ENCODE data around the gene ZNF132.

The ZNF132 gene

DNA sequence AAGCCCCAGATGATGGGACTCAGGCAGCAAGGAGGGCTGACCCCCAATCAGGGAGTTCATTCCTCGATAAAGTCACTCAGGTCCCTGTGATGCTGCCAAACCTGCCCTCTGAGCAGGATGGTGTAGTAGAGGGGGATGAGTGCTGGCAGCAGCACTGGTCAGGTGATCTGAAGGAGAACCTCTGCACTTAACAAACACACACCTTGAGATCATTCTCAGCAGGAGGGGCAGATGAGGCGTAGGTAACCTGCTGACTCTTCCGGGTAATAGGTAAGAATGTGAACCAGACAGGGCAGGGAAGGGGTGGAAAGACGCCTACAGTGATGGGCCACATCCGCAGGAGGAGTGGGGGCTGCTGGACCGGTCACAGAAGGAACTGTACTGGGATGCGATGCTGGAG is 39.4 kb upstream of the ZNF132 start:
- no peak for DNase-seq (ENCODE audit: low spot score)
- in situ Hi-C loops (cut with MboI; ENCODE audit: low pct_unique_long_range_greater_than_20kb, low sequenced_read_pairs, unreplicated experiment), result no loop called here
- TF ChIP-seq, protein P1, sequence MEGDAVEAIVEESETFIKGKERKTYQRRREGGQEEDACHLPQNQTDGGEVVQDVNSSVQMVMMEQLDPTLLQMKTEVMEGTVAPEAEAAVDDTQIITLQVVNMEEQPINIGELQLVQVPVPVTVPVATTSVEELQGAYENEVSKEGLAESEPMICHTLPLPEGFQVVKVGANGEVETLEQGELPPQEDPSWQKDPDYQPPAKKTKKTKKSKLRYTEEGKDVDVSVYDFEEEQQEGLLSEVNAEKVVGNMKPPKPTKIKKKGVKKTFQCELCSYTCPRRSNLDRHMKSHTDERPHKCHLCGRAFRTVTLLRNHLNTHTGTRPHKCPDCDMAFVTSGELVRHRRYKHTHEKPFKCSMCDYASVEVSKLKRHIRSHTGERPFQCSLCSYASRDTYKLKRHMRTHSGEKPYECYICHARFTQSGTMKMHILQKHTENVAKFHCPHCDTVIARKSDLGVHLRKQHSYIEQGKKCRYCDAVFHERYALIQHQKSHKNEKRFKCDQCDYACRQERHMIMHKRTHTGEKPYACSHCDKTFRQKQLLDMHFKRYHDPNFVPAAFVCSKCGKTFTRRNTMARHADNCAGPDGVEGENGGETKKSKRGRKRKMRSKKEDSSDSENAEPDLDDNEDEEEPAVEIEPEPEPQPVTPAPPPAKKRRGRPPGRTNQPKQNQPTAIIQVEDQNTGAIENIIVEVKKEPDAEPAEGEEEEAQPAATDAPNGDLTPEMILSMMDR (IDR thresholded peaks at IDR 0.05; ENCODE audit: extremely low read depth, insufficient read depth, missing control alignments), result no peak

DNA sequence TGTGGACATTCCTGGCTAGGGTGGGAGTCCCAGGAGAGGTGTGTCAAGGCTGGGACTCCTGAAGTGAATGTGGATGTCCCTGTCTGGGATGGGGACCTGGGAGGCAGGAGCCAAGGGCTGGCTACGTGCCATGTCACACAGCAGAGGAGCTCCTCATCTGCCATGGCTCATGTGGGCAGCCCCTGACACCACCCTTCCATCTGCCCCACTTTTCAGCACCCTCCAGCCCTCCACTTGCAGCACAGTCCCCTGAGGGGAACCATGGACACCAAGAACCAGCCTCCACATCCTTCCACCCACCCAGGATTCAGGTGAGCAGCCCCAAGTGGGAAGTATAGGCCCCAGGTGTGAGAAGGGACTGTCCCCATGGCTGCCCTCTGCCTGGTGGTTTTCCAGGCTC is 37.9 kb upstream of the ZNF132 start:
- in situ Hi-C loops (cut with MboI; ENCODE audit: low pct_unique_long_range_greater_than_20kb, low sequenced_read_pairs, unreplicated experiment), result no loop called here
- TF ChIP-seq, protein P1 (IDR thresholded peaks at IDR 0.05; ENCODE audit: extremely low read depth, insufficient read depth, missing control alignments), result no peak
- DNase-seq (ENCODE audit: low spot score), result no peak

DNA sequence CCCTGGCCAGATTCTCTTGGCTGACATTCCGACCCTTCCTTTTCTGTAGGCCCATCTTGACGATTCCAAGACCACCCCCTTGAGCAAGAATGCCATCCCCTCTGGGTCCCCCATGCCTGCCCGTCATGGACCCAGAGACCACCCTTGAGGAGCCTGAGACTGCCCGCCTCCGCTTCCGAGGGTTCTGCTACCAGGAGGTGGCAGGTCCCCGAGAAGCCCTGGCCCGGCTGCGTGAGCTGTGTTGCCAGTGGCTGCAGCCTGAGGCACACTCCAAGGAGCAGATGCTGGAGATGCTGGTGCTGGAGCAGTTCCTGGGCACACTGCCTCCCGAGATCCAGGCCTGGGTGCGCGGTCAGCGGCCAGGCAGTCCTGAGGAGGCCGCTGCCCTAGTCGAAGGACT is 37.2 kb upstream of the ZNF132 start:
- TF ChIP-seq, protein P1 (IDR thresholded peaks at IDR 0.05; ENCODE audit: extremely low read depth, insufficient read depth, missing control alignments), result no peak
- no peak for DNase-seq (ENCODE audit: low spot score)
- in situ Hi-C loops (cut with MboI; ENCODE audit: low pct_unique_long_range_greater_than_20kb, low sequenced_read_pairs, unreplicated experiment), result no loop called here

DNA sequence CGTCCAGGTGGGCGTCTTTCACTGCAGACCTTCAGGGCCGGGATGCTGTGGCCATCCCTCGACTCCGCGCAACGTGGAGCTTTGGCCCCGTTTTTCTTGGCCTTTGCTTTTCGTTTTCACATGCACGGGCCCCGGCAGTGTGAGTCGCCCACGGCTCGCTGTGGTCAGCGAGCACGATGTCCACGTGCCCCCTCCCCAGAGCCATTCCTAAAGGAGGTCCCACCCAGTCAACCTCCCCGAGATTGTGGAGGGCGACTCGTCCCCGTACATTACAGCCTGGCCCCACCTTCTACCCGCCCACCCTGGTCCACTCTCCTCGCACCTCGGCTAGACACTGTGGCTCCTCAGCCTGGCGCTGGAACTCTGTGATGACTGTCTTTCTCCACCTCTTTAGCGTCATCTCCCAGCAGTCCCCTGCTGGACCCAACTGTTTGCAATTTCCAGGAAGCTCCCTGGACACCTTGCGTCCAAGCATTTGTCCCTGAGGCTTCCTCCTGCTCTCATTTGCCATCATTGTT is 36.6 kb upstream of the ZNF132 start:
- DNase-seq (ENCODE audit: low spot score), result no peak
- in situ Hi-C loops (cut with MboI; ENCODE audit: low pct_unique_long_range_greater_than_20kb, low sequenced_read_pairs, unreplicated experiment), result no loop called here
- TF ChIP-seq, protein P1 (IDR thresholded peaks at IDR 0.05; ENCODE audit: extremely low read depth, insufficient read depth, missing control alignments), result no peak

DNA sequence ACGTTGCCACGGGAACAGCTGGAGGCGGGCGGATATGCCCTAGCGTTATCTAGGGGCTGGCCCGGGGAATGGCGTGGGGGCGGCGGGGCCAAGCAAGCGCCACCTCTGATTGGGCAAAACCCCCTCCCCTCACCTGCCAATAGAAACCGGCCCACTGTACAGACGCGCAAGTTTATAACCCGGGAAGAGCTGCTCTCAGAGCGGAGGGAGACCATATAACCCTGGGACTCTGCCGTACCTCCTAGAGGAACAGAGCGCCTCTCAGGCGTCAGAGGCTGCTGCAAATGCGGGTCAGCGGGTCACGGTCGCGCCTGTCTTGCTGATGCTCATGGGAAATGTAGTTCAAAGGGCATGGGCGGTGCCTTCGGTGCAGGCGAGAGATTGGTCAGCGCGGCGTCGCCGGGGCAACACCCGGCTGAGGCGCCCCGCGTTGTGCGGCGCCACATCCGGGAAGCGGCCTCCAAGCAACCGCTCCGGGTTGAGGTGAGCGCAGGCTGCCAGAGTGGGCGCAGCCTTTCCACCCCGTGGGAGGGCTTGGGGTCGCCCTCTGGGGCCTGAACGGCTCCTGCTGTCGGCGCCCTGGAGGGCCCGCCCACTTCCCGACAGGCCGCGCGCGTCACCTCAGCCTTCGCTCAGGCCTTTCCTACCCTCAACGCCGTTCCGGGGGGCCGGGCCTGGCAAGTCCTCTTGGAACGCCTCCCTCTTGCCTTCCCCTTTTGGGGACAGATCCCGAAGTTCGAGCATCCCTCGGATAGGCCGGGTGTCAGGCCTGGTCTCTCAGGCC is 36.0 kb upstream of the ZNF132 start, which contains the start of gene ZNF446:
Gene ZNF446 (plus strand): TSS at position 639 of the 784 bp plus-strand sequence. CDS start 867 bp downstream, outside the sequence.
- peak; percentile 97 for DNase-seq (ENCODE audit: low spot score)
- in situ Hi-C loops (cut with MboI; ENCODE audit: low pct_unique_long_range_greater_than_20kb, low sequenced_read_pairs, unreplicated experiment), result no loop called here
- TF ChIP-seq, protein P1 (IDR thresholded peaks at IDR 0.05; ENCODE audit: extremely low read depth, insufficient read depth, missing control alignments), result no peak

DNA sequence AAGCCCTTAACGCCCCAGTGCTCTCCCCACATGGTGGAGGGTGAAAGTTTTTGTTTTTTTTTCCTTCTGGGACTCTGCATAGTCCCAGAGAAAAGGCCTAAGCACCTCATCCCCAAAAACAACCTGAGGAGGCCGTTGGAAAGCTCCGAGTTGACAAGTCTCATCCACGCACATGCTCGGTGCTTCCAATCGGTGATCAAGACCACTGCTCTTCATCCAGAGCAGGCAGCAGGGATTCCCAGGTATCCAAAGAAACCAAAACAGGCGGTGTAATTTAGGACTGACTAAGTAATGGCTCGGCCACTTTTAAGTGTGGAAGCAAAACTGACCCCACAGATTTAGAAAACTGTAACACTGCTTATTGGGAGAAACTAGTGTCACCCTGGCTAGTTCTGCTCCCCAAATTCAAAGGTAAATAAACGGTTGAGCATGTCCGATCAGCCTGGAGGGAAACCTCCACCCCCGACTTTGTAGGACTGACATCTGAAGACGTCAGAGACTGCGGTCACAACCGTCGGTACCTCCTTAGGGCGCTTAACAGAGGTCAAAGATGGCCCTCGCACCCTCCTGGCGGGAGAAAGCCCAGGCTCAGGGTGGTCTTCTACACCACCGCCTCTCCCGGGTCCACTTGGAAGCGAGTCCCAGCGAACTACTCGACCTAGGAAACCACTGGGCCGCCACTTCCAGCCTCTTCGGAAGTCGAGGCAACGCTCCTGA is 35.2 kb upstream of the ZNF132 start:
- in situ Hi-C loops (cut with MboI; ENCODE audit: low pct_unique_long_range_greater_than_20kb, low sequenced_read_pairs, unreplicated experiment), result no loop called here
- DNase-seq (ENCODE audit: low spot score), result peak; percentile 65
- TF ChIP-seq, protein P1 (IDR thresholded peaks at IDR 0.05; ENCODE audit: extremely low read depth, insufficient read depth, missing control alignments), result no peak
